ENCODE data around the gene PTH1R.

PTH1R gene

DNA sequence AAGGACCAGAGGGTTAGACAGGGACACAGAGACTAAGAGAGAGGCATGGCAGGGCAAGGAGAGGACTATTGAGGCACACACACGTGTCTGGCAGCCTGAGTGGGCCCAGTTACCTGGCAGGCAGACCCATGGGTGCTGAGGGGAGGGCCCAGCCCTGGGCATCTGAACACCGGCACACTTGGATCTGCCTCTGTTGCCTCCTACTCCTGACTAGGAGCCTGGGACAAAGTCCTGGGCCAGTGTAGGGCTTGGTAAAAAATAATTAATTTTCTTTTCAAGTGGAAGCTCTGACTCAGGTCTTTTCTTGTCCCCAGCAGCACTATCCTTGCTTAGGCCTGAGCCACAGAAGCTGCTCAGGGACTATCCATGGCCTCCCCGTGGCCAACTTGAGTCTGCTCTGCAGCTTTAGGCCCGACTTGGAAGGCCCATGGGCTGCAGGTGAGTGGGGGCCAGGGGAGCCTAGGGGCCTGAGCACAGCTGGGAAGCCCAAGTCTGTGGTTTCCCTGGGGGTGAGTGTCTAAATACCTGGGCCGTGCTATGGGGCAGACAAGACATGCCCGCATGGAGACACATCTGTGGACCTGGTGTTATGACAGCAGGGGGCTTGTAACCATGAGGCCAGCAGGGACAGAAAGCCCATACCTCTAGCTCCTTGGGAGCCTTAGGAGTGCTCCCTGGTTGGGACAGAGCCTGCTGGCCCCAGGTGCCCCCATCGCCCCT lies at the start of gene PTH1R:
Gene PTH1R, plus strand, starts transcription at position 316 of the 720 bp plus-strand sequence. CDS start 5,839 bp downstream, outside the sequence.
- FAIRE-seq: no peak

DNA sequence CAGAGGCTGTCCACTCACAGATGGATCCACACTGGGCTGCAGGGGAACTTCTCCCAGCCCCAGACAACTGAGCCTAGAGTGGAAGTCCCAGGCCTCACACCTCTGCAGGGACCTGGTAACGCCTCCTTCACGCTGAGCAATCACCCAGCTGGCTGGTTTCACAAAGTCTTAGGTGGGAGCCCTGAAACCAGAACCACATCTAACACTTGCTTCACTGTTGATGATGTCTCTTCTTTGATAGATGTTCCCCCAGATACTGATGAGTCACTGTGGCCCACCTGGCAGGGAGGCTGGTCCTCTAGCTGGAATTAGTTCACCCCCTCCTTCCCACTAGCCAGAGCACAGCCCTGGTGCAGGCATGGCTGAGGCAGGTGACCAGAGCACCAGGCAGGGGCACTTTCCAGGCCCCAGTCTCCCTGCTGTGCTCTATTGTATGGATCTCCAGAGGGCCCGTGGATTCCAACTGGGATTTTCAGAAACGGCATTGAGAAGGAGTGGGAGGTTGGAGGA lies 47.8 kb upstream of the PTH1R start:
- no peak for FAIRE-seq

DNA sequence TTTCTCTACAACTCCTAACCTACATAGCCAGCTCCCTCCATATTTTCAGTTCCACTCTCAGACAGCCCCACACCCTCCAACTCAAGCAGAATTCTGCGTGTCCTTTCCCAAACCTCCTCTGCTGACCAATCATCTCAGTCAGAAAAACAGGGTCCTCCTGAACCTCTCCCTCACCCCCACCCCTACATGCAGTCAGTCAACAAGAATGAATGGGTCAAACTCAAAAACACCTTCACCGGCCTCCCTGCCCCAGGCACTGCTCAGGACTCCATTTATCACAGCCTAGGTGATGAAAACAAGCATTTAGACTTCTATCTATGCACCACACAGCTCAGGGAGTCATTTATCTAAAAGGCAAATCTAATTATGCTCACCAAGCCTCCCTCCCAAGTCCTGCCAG lies 46.7 kb upstream of the PTH1R start:
- FAIRE-seq: no peak

DNA sequence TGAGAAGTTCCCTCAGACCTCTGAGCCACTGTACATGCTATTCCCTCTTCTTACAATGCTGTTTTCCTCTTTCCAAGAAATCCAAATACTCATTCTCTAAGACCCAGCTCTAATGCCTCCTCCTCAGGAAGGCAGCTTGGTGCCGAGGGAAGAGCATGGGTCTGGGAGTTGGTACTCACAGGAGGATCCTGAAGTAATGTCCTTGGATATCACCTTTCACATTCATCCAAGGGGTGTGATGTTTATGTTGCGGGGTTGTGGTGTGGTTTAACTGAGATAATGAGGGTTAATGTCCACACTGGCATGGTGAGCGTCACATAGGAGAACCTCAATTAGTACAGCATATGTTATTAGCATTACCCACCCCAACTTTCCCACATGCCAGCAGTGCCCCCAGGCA lies 46.2 kb upstream of the PTH1R start:
- no peak for FAIRE-seq

DNA sequence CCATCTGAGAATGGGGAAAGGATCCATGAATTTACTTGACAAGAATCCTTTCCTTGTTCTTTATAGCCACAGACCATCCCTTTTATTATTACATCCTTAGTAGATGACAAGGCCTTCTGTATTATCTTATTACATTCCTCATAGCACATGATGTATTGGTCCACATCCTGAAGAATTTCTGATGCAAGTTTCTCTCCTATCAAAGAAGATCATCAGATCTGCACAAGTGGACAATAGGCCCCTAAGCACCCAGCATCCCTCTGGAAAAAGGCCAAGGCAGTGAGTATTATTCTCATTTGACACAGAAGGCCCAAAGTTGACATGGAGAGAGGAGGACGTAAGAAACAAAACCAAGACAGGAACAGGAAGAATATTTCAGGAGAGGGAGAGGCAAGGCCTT lies 45.7 kb upstream of the PTH1R start:
- FAIRE-seq: no peak

DNA sequence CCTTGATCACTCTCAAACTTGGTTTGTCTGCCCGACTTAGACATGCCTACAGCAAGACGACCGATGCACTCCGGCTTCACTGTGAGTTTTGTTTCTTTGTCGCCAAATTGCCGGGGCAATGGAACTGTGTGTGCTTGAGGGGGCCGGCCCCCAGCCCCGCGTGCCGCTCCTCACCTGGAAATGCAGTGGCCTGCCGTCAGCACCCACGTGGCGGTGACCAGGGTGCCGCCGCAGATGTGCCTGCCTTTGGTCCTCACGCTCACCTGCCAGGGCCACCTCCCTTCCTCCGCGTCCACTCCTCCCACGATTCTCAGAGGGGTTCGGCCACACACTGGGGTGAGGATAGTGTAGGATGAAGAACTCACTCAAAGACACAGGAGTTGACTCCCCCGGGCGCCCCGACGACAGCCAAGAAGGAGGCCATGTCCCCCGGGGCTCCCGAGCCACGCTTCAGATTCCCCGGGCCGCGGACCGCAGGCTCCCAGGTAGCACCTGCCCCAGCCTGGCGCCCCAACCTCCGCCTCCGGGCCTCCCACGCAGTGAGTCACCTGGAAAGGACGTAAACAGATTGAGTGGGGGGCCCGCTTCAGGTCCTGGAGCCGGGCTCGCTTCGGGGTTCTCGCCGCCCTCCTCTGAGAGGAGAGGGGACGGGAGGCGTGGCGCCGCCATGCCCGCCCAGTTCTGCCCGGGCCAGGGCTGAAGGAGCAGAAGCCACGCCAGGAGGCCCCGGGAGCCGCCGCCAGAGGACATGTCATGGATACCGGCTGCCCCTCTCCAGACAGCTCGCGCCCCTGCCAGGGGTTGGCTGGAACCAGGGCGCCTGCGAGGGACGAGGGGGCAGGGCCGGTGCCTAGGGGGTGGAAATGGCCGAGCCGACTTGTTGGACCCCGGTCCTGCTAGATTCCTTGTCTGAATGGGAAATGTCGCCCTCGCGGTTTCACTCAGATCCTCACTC lies 43.9 kb upstream of the PTH1R start:
- no peak for FAIRE-seq

DNA sequence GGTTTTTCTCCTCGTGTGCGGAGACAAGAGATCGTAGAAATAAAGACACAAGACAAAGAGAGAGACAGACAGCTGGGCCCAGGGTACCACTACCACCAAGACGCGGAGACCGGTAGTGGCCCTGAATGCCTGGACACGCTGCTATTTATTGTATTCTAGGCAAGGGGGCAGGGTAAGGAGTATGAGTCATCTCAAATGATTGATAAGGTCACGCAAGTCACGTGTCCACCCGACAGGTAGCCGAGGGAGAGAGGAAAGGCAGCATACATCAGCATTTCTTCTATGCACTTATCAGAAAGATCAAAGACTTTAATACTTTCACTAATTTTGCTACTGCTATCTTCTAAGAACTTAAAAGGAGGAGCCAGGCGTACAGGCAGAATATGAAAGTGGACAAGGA lies 42.5 kb upstream of the PTH1R start:
- no peak for FAIRE-seq

DNA sequence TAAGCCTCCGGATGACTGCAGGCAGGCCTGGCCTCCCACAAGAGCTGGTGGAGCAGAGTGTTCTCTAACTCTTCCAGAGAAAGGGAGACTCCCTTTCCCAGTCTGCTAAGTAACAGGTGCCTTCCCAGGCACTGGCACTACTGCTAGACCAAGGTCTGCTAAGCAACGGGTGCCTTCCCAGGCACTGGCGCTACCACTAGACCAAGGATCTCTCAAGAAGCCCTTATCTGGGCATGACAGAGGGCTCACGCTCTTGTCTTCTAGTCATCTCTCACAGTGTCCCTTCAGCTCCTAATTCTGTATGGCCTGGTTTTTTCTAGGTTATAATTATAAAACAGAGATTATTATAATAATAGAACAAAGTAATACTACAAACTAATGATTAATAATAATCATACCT lies 42.0 kb upstream of the PTH1R start:
- no peak for FAIRE-seq

DNA sequence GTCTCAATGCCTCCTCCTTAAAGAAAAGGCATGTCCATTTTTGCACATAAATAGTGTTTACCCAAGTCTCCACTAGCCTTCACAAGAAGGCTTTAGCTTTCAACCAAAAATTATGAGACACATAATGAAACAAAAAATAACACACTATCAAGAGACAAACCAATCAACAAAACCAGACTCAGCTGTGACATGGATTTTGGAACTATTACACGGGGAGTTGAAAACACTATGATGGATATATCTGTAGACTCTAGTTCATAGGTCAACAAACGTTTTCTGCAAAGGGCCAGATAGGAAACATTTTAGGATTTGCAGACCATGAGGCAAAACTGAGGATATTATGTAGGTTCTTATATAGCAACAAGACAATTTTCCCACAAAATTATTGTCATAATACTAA lies 39.2 kb upstream of the PTH1R start:
- FAIRE-seq: no peak

DNA sequence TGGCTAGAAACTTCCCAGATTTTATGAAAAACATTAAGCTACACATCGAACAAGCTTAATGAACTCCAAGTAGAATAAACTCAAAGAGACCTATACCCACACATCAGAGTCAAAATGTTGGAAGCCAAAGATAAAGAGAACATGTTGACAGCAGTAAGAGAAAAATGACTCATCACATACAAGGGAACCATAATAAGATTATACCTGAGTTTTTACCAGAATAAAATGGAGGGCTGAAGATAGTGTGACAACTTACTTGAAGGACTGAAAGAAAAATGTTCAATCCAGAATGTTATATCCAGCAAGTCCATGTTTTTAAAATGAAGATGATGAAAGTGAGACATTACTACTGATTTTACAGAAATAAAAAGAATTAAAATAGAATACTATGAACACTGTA lies 37.0 kb upstream of the PTH1R start:
- FAIRE-seq: no peak

DNA sequence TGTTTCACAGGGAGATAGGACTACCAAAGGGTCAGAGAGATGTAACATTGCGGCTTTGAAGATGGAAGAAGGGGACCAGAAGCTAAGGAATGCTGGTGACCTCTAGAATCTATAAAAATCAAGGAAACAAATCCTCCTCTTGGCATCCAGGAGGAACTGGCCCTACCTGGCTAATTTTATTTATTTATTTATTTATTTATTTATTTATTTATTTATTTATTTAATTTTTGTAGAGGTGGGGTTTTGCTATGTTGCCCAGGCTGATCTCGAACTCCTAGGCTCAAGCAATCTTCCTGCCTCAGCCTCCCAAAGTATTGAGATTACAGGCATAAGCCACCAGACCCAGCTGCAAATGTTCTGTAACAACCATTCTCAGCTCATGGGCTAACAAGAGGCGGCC lies 34.0 kb upstream of the PTH1R start:
- no peak for FAIRE-seq

DNA sequence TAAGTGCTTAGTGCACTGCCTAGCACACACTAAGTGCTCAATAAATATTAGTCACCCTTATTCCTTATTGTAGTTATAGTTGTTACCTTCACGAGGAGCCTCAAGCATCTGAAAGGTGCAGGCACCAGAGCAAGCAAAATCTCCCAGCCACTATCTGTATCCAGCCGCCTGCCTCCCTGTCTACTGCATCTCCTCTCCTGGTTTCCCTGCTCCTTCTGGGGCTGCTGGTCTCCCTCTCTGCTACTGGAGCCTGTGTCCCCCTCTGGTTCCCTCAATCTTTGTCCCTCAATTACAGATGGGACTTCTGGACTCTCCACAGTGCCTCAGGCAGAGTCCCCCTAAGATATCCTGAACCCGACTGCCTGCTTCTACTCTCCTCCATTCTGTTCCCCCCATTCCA lies 33.1 kb upstream of the PTH1R start:
- no peak for FAIRE-seq

DNA sequence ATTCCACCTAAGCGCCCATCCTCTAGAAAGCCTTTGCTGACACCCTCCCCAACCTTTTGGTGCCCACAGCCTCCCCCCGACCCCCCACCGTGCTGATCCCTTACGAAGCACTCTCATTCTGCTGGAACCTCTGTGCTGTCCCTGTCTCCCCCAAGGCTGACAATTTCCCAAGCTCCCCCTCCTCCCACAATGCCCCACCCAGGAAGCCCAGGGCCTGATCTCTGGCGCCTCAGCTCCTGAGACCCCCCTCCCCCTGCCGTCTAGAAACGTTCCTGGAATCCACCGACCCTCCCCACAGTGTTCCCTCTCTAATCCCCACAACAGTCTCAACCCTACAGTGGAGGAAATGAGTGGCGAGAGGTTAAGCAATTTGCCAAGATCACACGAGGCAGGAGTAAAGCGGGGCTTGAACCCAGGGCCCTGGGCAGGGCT lies 32.6 kb upstream of the PTH1R start:
- no peak for FAIRE-seq

DNA sequence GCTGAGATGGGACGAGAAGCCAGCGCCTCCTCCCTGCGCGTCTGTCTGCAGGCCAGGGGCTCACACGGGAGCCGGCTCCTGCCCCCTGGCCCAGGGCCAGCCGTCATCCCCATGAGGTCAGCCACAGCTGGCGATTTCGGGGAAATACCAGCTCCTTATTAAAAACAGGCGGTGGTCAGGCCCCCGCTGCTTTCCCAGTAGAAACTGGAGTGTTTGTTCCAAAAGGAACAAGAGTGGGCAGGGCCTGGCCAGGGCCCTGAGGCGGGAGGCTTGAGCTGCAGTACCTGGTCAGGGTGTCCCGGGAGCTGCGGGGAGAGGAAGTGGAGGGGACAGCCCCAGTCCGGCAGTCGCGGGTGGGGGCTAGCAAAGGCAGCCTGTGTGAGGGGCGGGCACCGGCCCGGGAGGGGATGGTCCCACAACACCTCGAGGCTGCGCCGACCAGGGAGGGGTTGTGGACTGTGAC lies 32.1 kb upstream of the PTH1R start:
- FAIRE-seq: no peak

DNA sequence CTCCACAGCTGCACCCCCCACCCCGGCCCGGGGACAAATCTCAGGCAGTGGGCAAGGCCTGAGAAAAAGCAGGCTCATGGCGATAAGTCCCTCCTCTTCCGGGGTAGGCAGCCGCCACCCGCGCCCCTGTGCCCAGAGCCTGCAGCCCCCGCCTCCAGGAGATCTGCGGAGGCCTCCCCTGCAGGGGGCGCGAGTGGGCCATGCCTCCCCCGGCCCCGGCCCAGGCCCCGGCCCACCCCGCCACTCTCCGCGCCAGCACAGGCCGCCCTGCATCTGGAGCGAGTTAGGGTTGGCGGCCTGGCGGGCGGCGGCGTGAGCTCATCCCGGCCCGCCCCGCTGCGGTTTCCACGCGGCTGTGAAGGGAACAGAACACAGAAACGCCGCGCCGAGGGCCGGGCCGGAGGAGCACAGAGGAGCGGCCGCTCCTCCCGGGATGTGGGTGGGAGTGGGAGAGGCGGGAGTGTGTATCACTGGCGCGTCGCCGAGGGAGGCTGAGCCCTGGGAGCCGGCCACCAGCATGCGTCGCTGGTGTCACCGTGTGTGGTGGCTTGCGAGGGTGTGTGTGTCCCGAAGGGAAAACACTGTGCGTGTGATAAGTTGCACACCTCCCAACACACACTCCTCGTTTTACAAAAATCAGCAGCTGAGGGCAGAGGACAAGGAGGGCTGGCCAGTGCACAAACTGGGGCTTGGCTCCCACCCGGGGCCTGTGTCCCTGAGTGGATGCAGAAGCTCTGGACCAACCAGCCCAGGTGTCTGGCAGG lies 31.5 kb upstream of the PTH1R start:
- FAIRE-seq: no peak

DNA sequence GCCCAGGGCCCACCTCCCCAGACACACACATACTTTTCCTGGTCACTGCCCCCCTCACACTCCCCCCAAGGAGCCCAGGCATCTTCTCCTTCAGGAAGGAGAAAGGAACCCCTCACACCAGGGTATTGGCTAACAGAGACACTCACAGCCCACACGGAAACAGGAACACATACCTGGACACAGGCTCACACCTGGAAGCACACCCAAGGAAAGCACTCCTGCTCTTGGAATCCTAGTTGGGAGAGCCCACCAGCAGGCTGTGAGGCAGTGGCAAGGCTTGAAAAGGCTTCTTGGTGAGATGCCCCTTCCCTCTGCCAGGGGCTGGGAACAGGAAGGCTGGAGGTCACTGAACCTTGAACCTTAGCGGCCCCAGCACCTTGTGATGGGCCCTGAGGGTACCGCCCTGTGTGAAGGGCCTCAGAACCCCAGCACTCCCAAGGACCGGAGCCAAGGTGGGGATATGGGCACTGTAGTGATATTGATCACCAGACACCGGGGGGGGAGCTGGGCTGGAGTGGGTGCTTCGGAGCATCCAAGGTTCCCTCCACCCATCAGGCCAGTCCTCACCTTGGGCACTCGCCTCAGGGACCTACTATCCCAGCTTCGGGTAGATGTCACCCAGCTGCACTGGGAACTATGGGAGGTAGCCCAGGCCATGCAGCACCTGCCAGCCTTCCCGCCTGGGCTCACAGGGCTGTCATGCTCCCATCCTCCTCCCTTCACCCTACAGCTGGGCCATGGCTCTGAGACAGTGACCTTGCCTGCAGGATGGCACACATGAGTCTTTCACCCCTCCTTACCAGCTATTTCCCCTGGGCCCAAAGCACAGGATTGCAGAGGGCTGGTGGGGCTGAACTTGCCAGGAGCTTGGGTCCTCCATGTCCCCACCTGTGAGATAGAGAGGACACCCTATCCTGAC lies 30.6 kb upstream of the PTH1R start:
- no peak for FAIRE-seq

DNA sequence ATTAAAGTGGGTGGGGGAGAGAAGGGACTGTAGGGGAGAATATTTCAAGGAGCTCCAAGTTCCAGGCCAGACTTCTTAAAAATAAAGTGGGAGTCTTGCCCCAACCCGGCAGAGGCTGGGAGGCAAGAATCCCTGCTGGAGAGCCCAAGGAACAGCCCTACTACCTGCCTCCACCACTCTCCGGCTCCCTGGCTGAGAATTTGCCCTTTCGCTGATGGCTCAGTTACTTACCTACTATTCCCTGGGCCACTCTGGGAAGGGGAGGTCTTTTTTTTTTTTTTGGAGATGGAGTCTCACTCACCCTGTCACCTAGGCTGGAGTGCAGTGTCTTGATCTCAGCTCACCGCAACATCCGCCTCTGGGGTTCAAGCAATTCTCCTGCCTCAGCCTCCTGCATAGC lies 29.8 kb upstream of the PTH1R start:
- FAIRE-seq: no peak

DNA sequence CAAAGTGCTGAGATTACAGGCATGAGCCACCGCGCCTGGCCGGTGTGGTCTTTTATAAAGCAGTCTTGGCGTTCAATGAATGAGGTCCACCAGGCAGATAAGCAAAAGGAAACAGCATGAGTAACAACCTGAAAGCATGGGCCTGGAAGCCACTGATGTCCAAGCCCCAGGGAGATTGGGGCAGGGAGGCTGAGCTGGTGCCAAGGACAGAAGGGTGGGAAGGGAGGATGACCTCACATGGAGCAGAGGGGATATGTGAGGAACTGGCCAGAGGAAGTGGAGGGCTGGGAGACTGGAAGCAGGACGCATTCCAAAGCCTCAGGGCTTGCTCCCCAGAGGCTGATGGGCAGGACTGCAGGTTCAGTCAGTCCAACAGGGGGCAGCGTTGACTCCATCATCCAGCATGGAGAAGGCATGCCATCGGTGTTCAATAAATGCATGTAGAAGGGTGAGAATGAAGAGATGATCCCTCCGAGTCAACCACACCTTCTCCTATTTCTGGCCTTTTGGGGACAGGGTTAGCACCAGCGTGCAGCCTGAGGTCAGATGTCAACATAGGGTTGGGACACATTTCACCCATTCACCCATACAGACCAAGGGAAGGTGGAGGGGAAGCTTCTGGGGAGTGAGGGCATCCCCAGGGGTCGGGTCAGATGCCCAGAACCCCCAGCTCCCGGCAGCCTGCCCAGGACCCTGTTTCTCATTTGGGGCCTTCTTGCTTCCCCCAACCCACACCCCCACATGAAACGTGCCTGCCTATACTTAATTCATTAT lies 29.1 kb upstream of the PTH1R start:
- FAIRE-seq: no peak

DNA sequence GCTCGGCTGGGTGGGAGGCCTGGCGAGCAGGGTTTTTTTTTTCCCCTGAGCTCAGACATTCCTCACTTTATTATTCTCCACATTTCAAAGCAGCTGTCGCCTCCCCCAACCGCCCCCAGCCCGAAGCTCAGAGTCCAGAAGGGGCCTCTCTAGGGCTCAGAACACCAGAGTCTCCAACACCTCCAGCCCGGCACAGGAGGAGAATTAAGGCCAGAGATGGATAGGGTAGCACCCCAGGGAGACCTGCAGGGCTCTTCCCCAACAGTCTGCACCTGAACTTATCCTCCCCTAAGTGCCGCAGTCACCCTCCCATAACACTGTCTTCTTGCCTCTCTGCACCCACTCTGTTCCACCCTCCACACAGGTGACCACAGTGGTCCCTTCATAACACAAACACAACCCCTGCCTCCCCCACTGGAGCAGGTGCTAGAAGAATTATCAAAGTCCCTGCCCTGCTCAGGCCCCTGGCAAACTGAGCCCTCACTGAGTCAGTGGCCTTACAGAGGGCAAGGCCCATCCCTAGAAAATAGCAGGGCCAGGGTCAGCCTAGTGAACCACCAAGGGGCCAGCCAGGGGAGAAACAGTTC lies 28.4 kb upstream of the PTH1R start:
- no peak for FAIRE-seq

DNA sequence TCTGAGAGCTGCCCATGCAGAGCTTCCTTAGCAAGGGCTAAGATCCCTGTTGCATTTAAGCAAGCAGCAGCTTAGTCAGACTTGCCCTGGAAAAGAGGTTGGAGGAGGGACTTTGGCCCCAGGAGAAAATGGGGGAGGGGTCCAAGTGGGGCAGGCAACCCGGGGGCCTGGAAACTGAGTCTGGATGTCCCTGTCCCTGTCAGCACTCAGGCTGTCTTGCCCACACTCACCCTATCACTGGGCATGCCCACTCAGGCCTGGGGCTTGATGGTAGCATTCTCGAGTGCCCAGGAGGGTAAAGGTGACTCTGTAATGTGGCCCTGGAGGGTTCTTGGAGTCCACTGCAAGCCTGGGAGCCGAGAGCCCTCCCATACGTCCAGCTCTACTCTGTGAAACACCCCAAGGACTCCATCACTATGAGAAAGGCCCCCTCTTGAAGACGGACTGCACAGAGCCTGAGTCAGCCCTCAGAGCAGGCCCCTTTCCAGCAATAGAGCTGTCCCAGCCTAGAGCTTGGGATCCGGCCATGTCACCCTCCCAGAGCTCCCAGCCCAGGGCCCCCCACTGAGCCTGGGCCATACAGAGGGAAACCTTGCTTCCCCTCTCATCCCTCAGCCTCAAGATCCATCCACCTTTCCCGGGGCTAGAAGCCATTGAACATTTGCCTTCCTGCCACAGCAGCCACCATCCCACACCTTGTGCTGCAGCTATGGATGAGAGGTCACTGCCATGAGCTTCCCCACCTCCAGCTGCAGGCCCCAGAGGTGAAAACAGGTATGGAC lies 27.6 kb upstream of the PTH1R start:
- FAIRE-seq: no peak
